ENCODE data around the gene TLE4.

TLE4 gene

DNA sequence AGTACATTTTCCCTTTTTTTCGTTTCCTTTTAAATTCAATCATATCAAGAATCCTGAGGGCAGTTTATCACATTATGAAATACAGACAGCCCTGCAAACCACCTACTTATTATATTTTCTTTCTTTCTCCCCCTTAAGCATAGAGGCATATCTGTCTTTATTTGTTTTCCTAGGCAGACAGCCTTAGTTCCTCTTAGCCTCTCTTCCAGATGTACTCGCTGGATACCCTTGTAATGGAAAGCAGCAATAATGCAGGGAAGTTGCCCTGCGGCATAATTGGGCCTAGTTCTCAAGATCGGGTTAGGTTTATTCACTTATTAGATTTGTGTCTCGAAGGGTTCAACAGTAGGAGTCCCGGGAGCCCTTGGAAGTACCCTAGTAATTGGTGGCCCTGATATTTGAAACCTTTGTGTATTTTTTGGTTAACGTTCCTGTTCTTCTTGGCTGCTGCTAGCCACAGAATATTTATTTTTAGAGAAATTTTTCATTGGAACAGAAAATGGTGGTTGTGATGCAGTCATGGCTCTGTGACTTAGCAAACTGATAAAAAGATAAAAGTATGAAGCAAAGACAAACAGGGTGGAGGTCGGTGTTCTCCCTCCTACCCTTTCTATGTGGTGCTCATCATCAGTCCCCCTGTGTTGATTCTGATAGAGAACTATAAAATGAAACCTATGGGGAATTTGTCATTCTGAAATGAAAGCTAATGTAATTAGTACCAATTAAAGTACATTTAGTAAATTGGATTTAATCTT, 6.4 kb downstream of the TLE4 start:
- no peak for DNase-seq (ENCODE audit: low read depth)
- no peak overlapping the region for H3K4me3 ChIP-seq (ENCODE audit: low read depth, low read length)
- TF ChIP-seq, protein P1, sequence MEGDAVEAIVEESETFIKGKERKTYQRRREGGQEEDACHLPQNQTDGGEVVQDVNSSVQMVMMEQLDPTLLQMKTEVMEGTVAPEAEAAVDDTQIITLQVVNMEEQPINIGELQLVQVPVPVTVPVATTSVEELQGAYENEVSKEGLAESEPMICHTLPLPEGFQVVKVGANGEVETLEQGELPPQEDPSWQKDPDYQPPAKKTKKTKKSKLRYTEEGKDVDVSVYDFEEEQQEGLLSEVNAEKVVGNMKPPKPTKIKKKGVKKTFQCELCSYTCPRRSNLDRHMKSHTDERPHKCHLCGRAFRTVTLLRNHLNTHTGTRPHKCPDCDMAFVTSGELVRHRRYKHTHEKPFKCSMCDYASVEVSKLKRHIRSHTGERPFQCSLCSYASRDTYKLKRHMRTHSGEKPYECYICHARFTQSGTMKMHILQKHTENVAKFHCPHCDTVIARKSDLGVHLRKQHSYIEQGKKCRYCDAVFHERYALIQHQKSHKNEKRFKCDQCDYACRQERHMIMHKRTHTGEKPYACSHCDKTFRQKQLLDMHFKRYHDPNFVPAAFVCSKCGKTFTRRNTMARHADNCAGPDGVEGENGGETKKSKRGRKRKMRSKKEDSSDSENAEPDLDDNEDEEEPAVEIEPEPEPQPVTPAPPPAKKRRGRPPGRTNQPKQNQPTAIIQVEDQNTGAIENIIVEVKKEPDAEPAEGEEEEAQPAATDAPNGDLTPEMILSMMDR (IDR thresholded peaks at IDR 0.05; ENCODE audit: insufficient read depth, low read depth, low read length, missing control alignments) = no peak

DNA sequence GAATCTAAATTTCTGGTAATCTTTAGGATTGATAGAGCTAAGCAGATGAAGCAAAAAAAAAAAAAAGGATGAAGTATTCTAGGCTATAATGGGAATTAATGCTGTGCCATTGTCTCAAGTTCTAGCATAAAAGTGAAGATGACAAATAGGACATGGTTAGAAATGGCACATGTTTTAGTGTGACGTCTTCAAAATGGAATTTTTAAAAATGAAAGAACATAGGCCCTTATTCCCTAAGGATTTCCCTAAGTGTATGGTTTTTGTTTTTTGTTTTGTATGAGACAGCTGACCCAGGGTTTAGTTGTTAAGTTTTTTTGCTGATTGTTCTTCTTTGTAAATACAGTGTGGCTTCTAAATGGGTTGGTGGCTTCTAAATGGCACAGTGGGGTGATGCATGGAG, 7.1 kb downstream of the TLE4 start:
- H3K4me3 ChIP-seq (ENCODE audit: low read depth, low read length) = no peak overlapping the region
- DNase-seq (ENCODE audit: low read depth) = no peak
- TF ChIP-seq, protein P1 (IDR thresholded peaks at IDR 0.05; ENCODE audit: insufficient read depth, low read depth, low read length, missing control alignments) = no peak

DNA sequence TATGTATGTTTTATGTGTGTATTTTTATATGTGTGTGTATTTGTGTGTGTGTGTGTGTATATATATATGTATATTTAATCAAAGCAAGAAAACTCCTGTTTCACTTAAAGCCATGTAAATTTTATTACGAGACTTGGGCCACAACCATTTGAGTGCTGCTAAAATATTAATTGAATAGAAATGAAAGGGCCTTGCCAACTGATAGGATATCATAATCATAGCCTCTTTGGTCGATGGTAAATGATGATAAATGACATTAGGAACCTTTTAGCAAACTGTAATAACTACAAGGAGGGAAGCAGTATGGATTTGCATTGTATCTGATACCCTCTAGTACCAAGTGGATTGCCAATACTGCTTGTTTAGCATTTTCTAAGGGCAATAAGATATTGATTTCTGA, 7.9 kb downstream of the TLE4 start:
- TF ChIP-seq, protein P1 (IDR thresholded peaks at IDR 0.05; ENCODE audit: insufficient read depth, low read depth, low read length, missing control alignments) = no peak
- H3K4me3 ChIP-seq (ENCODE audit: low read depth, low read length) = no peak overlapping the region

DNA sequence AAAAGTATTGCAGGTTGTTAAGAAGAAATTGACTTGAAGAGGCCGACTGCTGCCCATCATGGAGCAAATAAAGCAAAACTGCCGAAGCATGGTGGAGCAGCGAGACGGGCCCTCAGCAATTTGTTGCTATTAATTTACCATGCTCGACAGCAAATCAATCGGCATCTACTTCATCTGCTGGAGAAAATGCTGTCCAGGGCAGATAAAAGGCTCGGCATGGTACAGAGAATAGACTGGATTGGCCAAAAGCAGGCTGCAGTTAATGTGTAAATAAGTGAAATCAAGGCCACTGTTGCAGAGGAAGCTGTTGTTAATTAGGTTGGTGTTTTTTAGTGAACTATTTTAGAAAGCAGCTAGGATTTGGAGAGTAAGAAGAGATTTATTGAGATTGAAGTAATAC, 8.3 kb downstream of the TLE4 start:
- no peak overlapping the region for H3K4me3 ChIP-seq (ENCODE audit: low read depth, low read length)
- DNase-seq (ENCODE audit: low read depth) = no peak
- TF ChIP-seq, protein P1 (IDR thresholded peaks at IDR 0.05; ENCODE audit: insufficient read depth, low read depth, low read length, missing control alignments) = no peak

More for the DNA sequence above, 7.9 kb downstream of the TLE4 start:
- DNase-seq (ENCODE audit: low read depth) = no peak

DNA sequence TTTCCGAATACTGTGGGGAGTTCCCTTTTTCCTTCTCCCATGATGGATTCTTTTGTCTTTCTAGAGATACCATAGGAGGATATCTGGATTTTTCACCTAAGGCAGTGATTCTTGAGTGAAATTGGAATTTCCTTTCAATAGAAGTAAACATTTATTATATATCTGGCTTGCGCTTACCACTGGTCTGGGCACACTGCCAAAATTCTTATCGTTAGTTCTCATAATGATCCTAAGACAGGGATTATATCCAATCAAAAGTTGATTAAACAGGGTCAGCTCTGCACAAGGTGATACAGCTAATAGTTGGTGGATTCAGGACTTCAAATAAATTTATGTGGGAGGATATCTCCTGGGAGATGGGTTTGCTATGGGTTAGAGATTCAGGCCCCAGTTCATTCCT, 9.6 kb downstream of the TLE4 start:
- DNase-seq (ENCODE audit: low read depth) = no peak
- TF ChIP-seq, protein P1 (IDR thresholded peaks at IDR 0.05; ENCODE audit: insufficient read depth, low read depth, low read length, missing control alignments) = no peak
- H3K4me3 ChIP-seq (ENCODE audit: low read depth, low read length) = no peak overlapping the region

DNA sequence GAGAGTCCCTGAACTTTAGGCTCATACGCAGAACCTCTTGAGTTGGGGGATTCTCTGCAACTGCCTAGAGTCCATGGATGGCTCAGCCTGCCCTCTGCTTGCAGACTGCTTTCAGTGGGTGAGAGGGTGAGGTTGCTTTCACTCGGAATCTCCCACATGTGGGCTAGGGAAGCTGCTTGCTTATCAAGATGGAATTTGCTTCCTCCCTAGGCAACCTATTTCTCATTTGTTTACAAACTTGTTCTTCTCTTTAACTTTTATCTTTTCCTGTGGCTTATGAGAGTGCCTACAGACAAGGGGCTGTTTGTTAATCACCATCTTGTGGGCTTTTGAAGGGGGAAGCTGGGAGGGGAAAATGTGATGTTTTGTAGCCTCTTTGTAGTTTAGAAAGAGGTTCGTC, 10.0 kb downstream of the TLE4 start:
- H3K4me3 ChIP-seq (ENCODE audit: low read depth, low read length) = no peak overlapping the region
- TF ChIP-seq, protein P1 (IDR thresholded peaks at IDR 0.05; ENCODE audit: insufficient read depth, low read depth, low read length, missing control alignments) = no peak
- no peak for DNase-seq (ENCODE audit: low read depth)
